M059J (cell line): ENCODE measurements around the gene SMCP. TPM values are rescaled to one million over a fixed set of nuclear protein-coding genes. Genes with fewer than 3 reads are reported as not detected.

ENCODE experiments used
- total RNA-seq: library from RNA; depleted of rRNA; stranded (reverse); fragments of >200 nt; shearing (Covaris generic); gene quantifications from 2 replicates; pipeline ENCODE4 v1.2.3, GENCODE V29; 2014; rRNA removed

SMCP gene
- total RNA-seq, 1 experiment from 2014 or later: not detected

Other genes with a start within 250 kb of the SMCP start
- not detected in 2 replicates for gene LCE2D, start 214.9 kb upstream of the SMCP start, total RNA-seq
- gene LCE2C, start 203.0 kb upstream of the SMCP start, total RNA-seq: not detected in 2 replicates
- not detected in 2 replicates for gene LCE2B, start 192.2 kb upstream of the SMCP start, total RNA-seq
- not detected in 2 replicates for gene LCE2A, start 180.0 kb upstream of the SMCP start, total RNA-seq
- not detected in 2 replicates for gene LCE4A, start 170.2 kb upstream of the SMCP start, total RNA-seq
- not detected in 2 replicates for gene KPRP, start 120.3 kb upstream of the SMCP start, total RNA-seq
- gene LCE1F, start 103.2 kb upstream of the SMCP start, total RNA-seq: not detected in 2 replicates
- gene LCE1E, start 92.1 kb upstream of the SMCP start, total RNA-seq: not detected in 2 replicates
- gene LCE1D, start 81.6 kb upstream of the SMCP start, total RNA-seq: not detected in 2 replicates
- not detected in 2 replicates for gene LCE1C, start 71.7 kb upstream of the SMCP start, total RNA-seq
- gene LCE1B, start 66.4 kb upstream of the SMCP start, total RNA-seq: not detected in 2 replicates
- gene LCE1A, start 50.8 kb upstream of the SMCP start, total RNA-seq: not detected in 2 replicates
- gene LCE6A, start 35.5 kb upstream of the SMCP start, total RNA-seq: not detected in 2 replicates
- gene LCE7A, start 18.3 kb upstream of the SMCP start, total RNA-seq: not detected in 2 replicates
- gene IVL, start 30.2 kb downstream of the SMCP start, total RNA-seq: not detected in 2 replicates
- gene SPRR5, start 68.9 kb downstream of the SMCP start, total RNA-seq: not detected in 2 replicates
- not detected in 2 replicates for gene SPRR4, start 92.3 kb downstream of the SMCP start, total RNA-seq
- gene SPRR1A, start 105.8 kb downstream of the SMCP start, total RNA-seq: not detected in 2 replicates
- gene SPRR3, start 123.4 kb downstream of the SMCP start, total RNA-seq: not detected in 2 replicates
- not detected in 2 replicates for gene SPRR1B, start 152.9 kb downstream of the SMCP start, total RNA-seq
- not detected in 2 replicates for gene SPRR2D, start 162.8 kb downstream of the SMCP start, total RNA-seq
- gene SPRR2A, start 179.2 kb downstream of the SMCP start, total RNA-seq: not detected in 2 replicates
- not detected in 2 replicates for gene SPRR2B, start 193.3 kb downstream of the SMCP start, total RNA-seq
- gene SPRR2E, start 216.2 kb downstream of the SMCP start, total RNA-seq: not detected in 2 replicates
- not detected in 2 replicates for gene SPRR2F, start 235.2 kb downstream of the SMCP start, total RNA-seq